HG03520 (cell line): ENCODE data around the gene FADS6.

ENCODE experiments used
- ATAC-seq: cut with Tn5 transposase; IDR thresholded peaks from one replicate; pipeline ENCODE4 v1.9.1; 2021; ENCODE audit warnings: mild to moderate bottlenecking, moderate library complexity; ENCODE audit not compliant: unreplicated experiment

FADS6 gene, protein sequence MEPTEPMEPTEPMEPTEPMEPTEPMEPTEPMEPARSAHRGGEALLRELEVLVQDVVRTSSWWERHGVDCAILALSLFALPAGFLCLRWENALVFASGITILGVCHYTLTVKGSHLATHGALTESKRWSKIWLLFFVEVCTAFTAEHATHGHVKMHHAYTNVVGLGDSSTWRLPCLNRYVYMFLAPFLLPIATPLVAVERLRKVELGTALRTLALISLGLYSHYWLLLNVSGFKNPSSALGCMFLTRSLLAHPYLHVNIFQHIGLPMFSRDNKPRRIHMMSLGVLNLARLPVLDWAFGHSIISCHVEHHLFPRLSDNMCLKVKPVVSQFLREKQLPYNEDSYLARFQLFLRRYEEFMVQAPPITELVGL

DNA sequence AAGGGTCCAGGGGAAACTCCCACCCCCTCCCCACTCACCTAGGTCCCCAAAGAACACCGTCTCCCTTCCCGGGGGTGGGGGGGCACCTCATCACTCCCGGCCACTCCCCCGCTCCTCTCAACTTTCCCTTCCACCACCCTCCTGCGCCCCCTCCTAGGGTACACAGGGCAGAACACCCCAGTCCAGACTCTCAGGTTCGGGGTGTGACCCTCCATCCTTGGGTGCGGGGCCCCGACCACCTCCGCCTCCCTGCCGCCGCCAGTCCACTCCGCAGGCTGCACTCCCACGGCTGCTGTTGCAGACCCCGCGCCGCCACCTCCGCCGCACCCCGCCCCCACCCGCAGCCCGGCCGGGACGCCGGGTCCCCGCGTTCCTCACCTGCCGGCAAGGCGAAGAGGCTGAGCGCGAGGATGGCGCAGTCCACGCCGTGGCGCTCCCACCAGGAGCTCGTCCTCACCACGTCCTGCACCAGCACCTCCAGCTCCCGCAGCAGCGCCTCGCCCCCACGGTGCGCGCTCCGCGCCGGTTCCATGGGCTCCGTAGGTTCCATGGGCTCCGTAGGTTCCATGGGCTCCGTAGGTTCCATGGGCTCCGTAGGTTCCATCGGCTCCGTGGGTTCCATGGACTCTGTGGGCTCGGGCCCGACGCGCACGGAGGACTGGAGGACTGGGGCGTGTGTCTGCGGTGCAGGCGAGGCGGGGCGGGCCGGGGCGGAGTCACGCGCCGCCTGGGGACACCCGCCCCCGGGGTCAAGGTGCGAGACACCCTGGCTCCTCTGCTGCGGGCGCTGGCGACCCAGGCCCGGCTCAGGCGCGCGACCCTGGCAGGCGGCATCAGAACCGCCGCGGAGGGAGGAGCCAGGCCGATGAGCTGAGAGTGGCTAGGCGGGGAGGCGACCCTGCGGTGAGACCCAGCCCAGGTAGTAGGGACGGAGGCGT, at the start of gene FADS6:
Gene FADS6, minus strand, starts transcription at position 660 of the 938 bp plus-strand sequence. Its CDS starts 38 bp downstream, at position 622.
- no peak for ATAC-seq

- ATAC-seq = no peak
These were observed 47.8 kb upstream of the FADS6 start for GRCh38 chr17:74941128-74941725.

GRCh38 chr17:74939534-74939933, 46.1 kb upstream of the FADS6 start:
- no peak for ATAC-seq

DNA sequence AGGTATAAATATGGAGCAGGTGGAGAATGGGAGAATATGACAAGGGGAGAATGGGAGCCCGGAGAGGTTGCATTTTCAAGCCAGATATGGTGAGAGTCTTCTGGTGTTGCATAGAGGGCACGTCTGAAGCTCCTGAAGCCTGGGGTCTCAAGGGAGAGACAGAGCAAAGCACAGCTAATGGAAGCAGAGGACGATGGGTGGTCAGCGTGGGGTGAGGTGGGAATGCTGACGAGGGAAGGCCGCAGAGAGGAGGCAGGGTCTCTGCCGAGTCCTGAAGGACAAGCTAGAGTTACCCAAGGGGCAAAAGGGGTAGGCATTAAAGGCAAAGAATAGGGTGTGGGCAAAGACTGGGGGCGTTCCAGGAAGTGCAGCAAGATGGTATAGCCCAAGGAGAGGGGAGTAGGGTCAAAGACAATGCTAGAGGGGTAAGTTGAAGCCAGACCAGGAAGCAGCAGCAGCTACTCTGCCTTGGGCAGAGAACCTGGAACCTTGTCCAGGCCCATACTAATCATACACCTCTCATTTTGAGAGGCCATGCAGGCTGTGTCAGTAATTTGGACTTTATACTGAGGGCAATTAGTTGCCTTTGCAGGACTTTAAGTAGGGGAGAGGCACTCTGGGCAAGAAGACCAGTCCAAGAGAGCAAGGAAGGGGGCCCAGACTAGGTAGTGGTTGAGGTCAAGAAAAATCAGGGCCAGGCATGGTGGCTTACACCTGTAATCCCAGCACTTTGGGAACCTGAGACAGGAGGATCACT, 44.9 kb upstream of the FADS6 start:
- ATAC-seq = no peak

GRCh38 chr17:74937064-74938051, 43.9 kb upstream of the FADS6 start:
- ATAC-seq = no peak

DNA sequence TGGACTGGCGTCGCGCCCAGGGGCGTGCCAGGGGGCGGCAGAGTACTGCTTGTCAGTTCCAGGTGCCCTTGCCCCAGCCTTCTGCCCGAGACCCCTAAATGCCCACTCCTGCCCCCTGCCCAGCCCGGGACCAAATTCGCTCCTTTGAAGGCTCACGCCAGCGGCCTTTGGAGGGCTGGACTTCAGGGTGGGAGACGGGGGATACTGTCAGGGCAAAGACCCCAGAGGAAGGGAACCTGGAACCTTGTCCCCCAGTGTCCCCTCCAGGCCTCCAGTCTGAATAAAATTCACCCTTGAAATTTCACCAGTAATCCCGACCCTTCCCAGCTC, 43.0 kb upstream of the FADS6 start:
- ATAC-seq = no peak

DNA sequence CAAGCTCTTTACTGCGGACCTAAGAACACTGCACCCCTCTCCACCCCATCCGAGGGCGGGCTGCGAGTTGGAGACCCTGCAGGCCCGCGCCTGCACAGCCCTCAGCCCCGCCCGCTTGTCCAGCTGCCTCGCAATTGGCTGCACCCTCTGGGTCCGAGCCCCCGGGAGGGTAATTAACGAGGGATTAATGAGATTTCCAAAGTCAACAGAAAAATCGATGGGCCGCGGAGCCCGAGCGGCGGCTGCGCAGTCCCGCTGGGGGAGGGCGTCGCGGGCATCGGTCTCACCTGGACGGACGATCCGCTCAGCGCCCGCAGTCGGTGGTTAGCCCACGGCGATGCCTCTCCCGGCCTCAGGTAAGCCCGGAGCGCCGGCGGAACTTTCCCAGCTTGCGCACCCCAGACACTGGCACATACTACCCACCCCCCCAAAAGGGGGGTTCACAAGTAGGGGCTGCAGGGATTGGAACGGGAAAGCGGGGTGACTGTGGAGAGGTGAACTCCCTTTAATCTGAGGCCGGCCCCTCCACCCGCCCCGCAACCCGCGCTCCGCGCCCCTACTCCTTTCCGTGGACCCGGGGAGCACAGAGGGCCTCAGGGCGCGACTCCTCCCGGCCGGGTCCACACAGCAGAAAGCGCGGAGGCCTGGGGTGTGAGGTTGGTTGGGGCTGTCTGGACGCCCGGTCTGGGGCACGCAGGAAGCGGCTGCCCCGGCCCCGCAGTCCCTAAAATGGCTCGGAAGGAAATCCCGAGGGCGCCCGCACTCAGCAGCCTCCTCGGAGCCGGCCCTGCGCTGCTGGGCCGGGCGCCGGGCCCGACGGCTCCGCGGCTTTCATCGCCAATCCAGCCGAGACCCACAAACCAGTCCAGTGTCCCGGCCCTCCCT, 42.4 kb upstream of the FADS6 start, which contains the start of gene OTOP3:
Gene OTOP3, plus strand, starts transcription at position 314 of the 885 bp plus-strand sequence. Its CDS starts 24 bp downstream, at position 338.
- no peak for ATAC-seq

DNA sequence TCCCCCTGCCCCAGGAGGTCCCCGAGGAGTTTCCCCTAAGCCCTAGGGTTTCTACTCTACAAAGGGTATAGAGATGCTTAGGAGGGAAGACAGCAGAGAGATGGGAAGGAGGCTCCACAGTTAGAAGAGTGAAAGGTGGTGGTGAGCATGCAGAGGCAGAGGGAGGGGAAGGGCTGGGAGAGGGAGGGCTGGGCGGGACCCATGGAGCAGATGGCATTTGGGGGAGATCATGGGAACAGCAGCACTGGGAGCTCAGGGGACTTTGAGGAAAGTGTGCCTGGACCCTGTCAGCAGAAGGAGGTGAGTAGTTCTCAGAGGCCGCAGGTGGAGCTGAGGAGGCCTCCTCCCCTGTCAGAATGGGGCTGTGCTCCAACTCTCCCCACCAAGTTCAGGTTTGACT, 41.6 kb upstream of the FADS6 start:
- no peak for ATAC-seq

DNA sequence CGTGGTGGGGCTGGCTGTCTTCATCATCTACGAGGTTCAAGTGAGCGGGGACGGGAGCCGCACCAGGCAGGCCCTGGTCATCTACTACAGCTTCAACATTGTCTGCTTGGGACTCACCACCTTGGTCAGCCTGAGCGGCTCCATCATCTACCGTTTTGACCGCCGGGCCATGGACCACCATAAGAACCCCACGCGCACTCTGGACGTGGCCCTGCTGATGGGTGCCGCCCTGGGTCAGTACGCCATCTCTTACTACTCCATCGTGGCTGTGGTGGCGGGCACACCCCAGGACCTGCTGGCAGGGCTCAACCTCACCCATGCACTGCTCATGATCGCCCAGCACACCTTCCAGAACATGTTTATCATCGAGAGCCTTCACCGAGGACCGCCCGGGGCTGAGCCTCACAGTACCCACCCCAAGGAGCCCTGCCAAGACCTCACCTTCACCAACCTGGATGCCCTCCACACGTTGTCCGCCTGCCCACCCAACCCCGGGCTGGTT, 37.2 kb upstream of the FADS6 start:
- ATAC-seq = no peak

DNA sequence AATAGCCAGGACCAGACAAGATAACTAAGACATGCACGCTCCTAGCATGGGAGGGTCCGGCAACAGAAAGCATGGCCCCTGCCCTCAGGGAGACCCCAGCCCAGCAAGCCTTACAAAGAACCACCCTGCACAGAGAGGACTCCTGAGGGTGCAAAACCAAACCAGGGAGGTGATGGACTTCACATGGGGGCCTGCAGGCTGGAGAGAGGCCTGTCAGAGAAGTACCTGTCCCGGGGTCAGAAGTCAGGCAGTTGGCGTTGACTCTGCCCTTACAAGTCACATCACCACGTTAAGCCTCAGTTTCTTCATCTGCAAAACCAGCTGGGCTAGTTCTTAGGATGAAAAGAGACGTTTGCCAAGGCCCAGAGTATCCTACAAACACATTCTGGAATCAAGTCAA, 35.4 kb upstream of the FADS6 start:
- no peak for ATAC-seq

GRCh38 chr17:74925242-74925641, 31.8 kb upstream of the FADS6 start:
- no peak for ATAC-seq

GRCh38 chr17:74924250-74924948, 31.0 kb upstream of the FADS6 start, which contains the start of gene OTOP2:
Gene OTOP2, plus strand, starts transcription at chr17:74924273. Its CDS starts 360 bp downstream, at chr17:74924633.
- ATAC-seq = no peak

DNA sequence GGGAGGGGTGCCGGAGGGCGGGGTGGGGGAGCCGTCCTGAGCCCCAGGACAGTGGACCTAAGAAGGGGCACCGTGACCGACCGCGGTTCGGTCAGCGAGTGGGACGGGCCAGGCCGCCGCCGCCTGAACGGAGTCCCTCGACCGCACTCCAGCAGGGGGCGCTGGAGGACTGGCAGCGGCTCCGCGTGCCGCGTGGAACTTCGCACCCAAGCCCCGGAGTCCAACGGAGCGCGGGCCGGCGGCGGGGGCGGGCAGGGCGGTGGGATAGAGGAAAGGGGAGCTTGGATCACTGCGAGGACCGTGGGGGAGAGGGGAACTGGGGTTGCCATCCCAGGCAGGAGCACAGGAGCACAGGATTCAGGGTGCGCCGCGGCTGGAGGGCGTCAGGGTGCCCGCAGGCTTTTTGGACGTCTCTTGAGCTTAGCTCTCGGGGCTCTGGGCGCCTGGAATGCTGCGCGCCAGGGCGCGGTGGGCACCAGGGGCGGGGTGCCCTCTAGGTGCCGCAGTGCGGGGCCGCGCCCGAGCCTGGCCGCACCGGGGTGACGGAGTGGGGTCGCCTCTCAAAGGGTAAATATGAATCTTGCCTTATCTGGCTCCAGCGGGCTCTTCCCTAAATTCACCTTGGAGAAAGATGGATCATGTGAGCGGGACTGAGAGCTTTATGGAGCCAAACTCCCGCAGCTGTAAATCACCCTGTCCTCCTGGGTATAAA, 30.3 kb upstream of the FADS6 start:
- ATAC-seq = no peak

DNA sequence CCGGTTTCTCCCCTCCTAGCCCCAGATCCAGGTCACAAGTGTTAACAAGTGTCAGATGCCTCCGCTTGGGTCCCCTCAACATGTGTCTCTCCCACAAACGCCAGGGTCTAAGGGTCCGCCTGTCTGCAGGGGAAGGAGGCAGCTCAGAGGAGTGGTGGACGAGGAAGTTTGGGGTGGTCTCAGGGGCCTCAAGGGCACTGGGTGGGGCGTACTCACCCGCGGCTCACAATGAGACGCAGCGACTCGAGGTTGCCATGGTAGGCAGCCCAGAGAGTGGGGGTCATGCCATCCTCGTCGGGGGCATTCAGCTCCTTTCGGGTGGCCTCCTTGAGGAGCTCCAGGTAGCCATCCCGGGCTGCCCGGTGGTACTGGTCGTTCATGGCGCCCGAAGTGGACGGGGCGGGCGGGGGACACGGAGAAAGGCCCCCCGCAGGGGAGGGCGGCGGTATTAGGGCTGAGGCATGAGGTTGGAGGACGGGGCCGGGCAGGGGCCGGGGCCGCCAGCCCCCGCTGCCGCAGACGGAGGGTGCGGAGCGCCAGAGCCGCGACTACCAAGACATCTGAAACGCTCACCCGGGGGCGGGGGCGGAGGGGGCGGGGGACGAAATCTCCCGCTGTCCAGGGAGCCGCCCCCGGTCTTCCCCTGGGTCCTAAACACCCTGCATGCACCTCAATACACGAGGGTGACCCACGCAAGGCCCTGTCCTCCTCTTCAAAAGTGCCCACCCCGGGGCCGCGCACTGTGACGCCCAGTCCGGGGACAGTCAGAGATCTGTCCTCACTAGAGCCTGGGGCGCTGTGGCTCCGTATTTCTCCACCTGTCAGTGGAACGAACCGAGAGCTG, 29.5 kb upstream of the FADS6 start, which contains the start of gene USH1G:
Gene USH1G, minus strand, starts transcription at position 562 of the 844 bp plus-strand sequence. Its CDS starts 182 bp downstream, at position 380.
- no peak for ATAC-seq

GRCh38 chr17:74922172-74922571, 28.7 kb upstream of the FADS6 start:
- no peak for ATAC-seq

- ATAC-seq = no peak
These were observed 28.3 kb upstream of the FADS6 start for GRCh38 chr17:74921769-74922168.
